Parathyroid adenoma (tissue), 2 donors: Measurements from ENCODE around the gene PEPD.

ENCODE experiments used
- H2AFZ ChIP-seq: fragments of 300-600 bp; sonication (generic); one replicate; pipeline ENCODE4 v1.7.0; 2017; ENCODE audit warnings: antibody characterized with exemption, mild to moderate bottlenecking
- H3K27ac ChIP-seq: fragments of 300-600 bp; sonication (generic); one replicate; pipeline ENCODE4 v1.7.0; 2017
- H3K27me3 ChIP-seq: fragments of 300-600 bp; sonication (generic); one replicate; pipeline ENCODE4 v1.7.0; 2017; ENCODE audit warnings: low read length; ENCODE audit not compliant: control insufficient read depth, insufficient read depth
- H3K36me3 ChIP-seq: fragments of 300-600 bp; sonication (generic); one replicate; pipeline ENCODE4 v1.7.0; 2017; ENCODE audit warnings: low read length; ENCODE audit not compliant: control insufficient read depth, insufficient read depth
- H3K4me1 ChIP-seq: fragments of 300-600 bp; sonication (generic); one replicate; pipeline ENCODE4 v1.7.0; 2017; ENCODE audit warnings: control low read depth
- H3K4me2 ChIP-seq: fragments of 300-600 bp; sonication (generic); one replicate; pipeline ENCODE4 v1.7.0; 2017; ENCODE audit warnings: low read length
- H3K4me3 ChIP-seq: fragments of 300-600 bp; sonication (generic); one replicate; pipeline ENCODE4 v1.7.0; 2017; ENCODE audit warnings: low read depth, low read length
- H3K79me2 ChIP-seq: fragments of 300-600 bp; sonication (generic); one replicate; pipeline ENCODE4 v1.7.0; 2017; ENCODE audit warnings: control low read depth
- H3K9ac ChIP-seq: fragments of 300-600 bp; sonication (generic); one replicate; pipeline ENCODE4 v1.7.0; 2017; ENCODE audit warnings: mild to moderate bottlenecking
- H3K9me3 ChIP-seq: fragments of 300-600 bp; sonication (generic); one replicate; pipeline ENCODE4 v1.7.0; 2017; ENCODE audit warnings: low read length; ENCODE audit not compliant: control insufficient read depth
- TF ChIP-seq, protein P1 (sequence below): fragments of 300-600 bp; sonication (generic); IDR thresholded peaks from one replicate; pipeline ENCODE4 v1.7.0; 2017; ENCODE audit warnings: antibody characterized with exemption, mild to moderate bottlenecking
- donor health status: primary hyperparathyroidism.

Gene PEPD

DNA sequence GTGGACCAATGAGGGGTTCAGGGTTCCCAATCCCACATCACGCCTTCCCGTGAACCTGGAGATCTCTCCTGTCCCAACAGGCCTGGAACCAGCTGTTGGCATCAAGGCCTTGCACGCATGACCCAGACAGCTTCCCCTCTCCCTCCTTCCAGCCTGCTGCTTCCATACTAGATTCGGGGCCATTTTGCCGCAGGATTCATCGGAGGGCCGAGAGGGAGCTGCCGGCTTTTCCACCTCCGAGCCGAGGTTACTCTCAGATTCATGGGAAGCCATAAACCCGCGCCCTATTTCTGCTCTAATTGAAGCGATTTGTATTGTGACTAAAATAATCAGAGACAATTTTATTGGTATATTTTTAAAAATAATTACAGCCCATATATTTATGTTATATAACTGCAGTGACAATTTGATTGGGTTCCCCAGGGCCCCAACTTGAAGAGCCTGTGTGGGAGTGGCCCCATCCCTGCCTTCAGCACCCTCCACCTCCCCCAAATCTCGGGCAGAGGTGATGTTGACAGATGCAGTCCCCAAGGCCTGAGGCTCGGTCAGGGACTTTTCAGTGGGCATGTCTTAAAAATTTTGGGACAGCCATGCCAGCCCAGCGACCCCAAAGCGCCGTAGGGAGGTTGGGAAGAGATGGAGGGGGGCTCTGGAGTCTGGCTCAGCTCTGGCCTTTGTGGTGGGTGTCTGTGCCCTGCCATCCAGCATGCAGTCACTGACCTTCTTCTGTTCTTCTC lies 30.8 kb upstream of the PEPD start:
- TF ChIP-seq, protein P1, sequence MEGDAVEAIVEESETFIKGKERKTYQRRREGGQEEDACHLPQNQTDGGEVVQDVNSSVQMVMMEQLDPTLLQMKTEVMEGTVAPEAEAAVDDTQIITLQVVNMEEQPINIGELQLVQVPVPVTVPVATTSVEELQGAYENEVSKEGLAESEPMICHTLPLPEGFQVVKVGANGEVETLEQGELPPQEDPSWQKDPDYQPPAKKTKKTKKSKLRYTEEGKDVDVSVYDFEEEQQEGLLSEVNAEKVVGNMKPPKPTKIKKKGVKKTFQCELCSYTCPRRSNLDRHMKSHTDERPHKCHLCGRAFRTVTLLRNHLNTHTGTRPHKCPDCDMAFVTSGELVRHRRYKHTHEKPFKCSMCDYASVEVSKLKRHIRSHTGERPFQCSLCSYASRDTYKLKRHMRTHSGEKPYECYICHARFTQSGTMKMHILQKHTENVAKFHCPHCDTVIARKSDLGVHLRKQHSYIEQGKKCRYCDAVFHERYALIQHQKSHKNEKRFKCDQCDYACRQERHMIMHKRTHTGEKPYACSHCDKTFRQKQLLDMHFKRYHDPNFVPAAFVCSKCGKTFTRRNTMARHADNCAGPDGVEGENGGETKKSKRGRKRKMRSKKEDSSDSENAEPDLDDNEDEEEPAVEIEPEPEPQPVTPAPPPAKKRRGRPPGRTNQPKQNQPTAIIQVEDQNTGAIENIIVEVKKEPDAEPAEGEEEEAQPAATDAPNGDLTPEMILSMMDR = no peak

DNA sequence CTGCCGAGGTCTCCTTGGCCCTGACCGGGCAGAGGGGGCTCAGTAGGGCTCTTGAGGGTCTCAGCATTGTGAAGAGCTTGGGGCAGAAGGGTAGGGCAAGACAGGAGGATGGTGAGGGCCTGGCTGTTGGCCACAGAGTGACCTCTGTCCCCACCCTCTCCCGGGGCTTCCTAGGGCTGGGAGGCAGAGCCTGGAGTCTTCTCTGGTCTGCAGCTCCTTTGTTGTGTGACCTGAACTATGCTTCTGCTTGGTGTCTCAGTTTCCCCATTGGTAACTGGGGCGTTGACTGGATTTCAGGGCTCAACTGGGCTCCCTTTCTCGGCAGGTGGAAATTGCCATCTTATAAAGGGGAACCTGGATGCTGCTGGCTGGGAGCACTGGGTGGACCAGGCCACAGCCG lies 30.1 kb upstream of the PEPD start:
- no peak overlapping the region for H3K4me2 ChIP-seq
- no peaks in the 10 kb centered on the region for H3K36me3 ChIP-seq
- H3K9me3 ChIP-seq = no peaks in the 10 kb centered on the region
- H3K4me3 ChIP-seq = no peak overlapping the region
- H2AFZ ChIP-seq = no peak overlapping the region
- no peaks in the 10 kb centered on the region for H3K27me3 ChIP-seq
- no peak overlapping the region for H3K9ac ChIP-seq
- no peaks in the 10 kb centered on the region for H3K79me2 ChIP-seq
- H3K27ac ChIP-seq = no peak overlapping the region
- TF ChIP-seq, protein P1 = no peak
- H3K4me1 ChIP-seq = no peaks in the 10 kb centered on the region

More for the DNA sequence above, 30.8 kb upstream of the PEPD start:
- H3K4me1 ChIP-seq = no peaks in the 10 kb centered on the region
- no peaks in the 10 kb centered on the region for H3K79me2 ChIP-seq
- no peak overlapping the region for H3K9ac ChIP-seq
- H3K27me3 ChIP-seq = no peaks in the 10 kb centered on the region
- H3K4me2 ChIP-seq = no peak overlapping the region
- H3K4me3 ChIP-seq = no peak overlapping the region
- no peaks in the 10 kb centered on the region for H3K9me3 ChIP-seq
- H2AFZ ChIP-seq = no peak overlapping the region
- H3K27ac ChIP-seq = no peak overlapping the region
- no peaks in the 10 kb centered on the region for H3K36me3 ChIP-seq

DNA sequence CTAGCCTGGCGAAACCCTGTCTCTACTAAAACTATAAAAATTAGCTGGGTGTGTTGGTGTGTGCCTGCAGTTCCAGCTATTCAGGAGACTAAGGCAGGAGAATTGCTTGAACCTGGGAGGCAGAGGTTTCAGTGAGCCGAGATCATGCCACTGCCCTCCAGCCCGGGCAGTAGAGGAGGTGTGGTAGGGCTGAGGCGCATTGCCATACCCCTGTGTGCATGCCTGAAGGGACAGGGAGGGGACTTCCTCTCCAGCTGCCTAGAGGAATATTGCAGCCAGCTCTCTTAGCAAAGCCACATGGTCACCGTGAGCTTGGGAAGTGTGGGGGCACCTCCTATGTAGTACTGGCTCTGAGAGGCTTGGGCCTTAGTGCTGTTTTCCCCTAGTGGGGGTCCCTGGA lies 29.2 kb upstream of the PEPD start:
- no peak overlapping the region for H3K27ac ChIP-seq
- H3K9me3 ChIP-seq = no peaks in the 10 kb centered on the region
- no peak overlapping the region for H3K4me3 ChIP-seq
- TF ChIP-seq, protein P1 = no peak
- H3K9ac ChIP-seq = no peak overlapping the region
- H2AFZ ChIP-seq = no peak overlapping the region
- no peaks in the 10 kb centered on the region for H3K36me3 ChIP-seq
- no peaks in the 10 kb centered on the region for H3K27me3 ChIP-seq
- no peak overlapping the region for H3K4me2 ChIP-seq
- H3K4me1 ChIP-seq = no peaks in the 10 kb centered on the region
- no peaks in the 10 kb centered on the region for H3K79me2 ChIP-seq

DNA sequence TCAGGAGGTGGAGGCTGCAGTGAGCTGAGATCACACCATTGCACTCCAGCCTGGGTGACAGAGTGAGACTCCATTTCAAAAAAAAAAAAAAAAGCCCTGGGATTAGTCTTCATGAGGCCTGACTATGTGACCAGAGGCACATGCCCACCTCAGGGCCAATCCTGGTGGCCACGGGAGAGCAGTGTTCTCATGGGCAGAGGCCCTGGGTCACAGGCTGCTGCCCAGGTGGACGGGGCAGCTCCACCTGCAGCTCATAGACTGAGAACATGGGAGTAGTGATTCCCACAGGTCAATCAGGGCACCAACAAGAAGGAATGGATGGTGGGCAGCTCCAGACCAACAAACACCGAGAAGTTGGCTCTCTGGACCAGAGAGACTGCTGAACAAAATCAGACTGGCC lies 26.1 kb upstream of the PEPD start:
- Histone ChIP-seq H3K4me1 (no peaks in the 10 kb centered on the region), H2AFZ (no peak overlapping the region), H3K27ac (no peak overlapping the region), H3K36me3 (no peaks in the 10 kb centered on the region), H3K4me3 (no peak overlapping the region), H3K79me2 (no peaks in the 10 kb centered on the region), H3K9me3 (no peaks in the 10 kb centered on the region), H3K27me3 (no peaks in the 10 kb centered on the region), H3K9ac (no peak overlapping the region), H3K4me2 (no peak overlapping the region)
- TF ChIP-seq, protein P1 = no peak

DNA sequence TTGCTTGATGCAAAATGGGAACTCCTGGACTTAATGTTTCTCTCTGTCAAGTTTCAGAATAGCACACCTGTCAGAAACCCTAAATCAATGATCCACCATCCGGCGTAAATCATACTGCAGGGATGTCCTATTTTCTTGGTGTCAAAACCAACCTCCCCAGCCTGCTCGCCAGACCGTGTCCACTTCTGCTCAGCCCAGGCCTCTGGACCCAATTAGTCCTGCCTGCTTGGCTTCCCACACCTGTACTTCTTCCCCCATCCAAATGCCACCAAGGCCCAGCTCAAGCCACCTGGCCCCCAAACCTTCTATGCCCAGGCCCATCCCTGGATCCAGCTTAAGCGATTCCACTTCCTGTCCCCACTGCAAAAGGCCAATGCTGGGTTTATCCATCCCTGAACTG lies 25.1 kb upstream of the PEPD start:
- TF ChIP-seq, protein P1 = no peak
- H2AFZ ChIP-seq = no peak overlapping the region
- no peaks in the 10 kb centered on the region for H3K9me3 ChIP-seq
- H3K4me3 ChIP-seq = no peak overlapping the region
- H3K4me2 ChIP-seq = no peak overlapping the region
- no peaks in the 10 kb centered on the region for H3K4me1 ChIP-seq
- H3K27ac ChIP-seq = no peak overlapping the region
- no peaks in the 10 kb centered on the region for H3K36me3 ChIP-seq
- H3K79me2 ChIP-seq = no peaks in the 10 kb centered on the region
- no peaks in the 10 kb centered on the region for H3K27me3 ChIP-seq
- no peak overlapping the region for H3K9ac ChIP-seq
